ENCODE data around the gene TMEM156.

The TMEM156 gene

GRCh38 chr4:38923746-38924145 is 108.5 kb downstream of the TMEM156 start:
- no peak for DNase-seq (ENCODE audit: low spot score)

- DNase-seq (ENCODE audit: low spot score) = no peak
Measured at GRCh38 chr4:38921151-38921550, 111.1 kb downstream of the TMEM156 start.

GRCh38 chr4:38920677-38921076 is 111.5 kb downstream of the TMEM156 start:
- DNase-seq (ENCODE audit: low spot score) = no peak

- no peak for DNase-seq (ENCODE audit: low spot score)
Measured at GRCh38 chr4:38920186-38920585, 112.0 kb downstream of the TMEM156 start.

GRCh38 chr4:38919494-38919893 is 112.7 kb downstream of the TMEM156 start:
- DNase-seq (ENCODE audit: low spot score) = no peak

- no peak for DNase-seq (ENCODE audit: low spot score)
Measured at GRCh38 chr4:38917481-38918025, 114.7 kb downstream of the TMEM156 start.

Data from putamen (tissue), 1 donor.